Activated gamma-delta T cell (primary cell): Measurements from ENCODE around the gene LYRM4.

Source experiments
- DNase-seq: peaks from one replicate; lab custom pipeline; 2025; lab: John Stamatoyannopoulos, UW

LYRM4 gene

GRCh38 chr6:5099537-5099936 lies 161.2 kb downstream of the LYRM4 start:
- no peak for DNase-seq

- no peak for DNase-seq
Observed at GRCh38 chr6:5098501-5099270, 162.1 kb downstream of the LYRM4 start.

- DNase-seq, result no peak
Observed at GRCh38 chr6:5096482-5096881, 164.3 kb downstream of the LYRM4 start.

- no peak for DNase-seq
Observed at GRCh38 chr6:5095236-5095635, 165.5 kb downstream of the LYRM4 start.

GRCh38 chr6:5094327-5094726 lies 166.4 kb downstream of the LYRM4 start:
- no peak for DNase-seq

- no peak for DNase-seq
Observed at GRCh38 chr6:5093231-5094015, 167.3 kb downstream of the LYRM4 start.

- DNase-seq, result no peak
Observed at GRCh38 chr6:5091210-5092069, 169.3 kb downstream of the LYRM4 start.

GRCh38 chr6:5090603-5091002 lies 170.1 kb downstream of the LYRM4 start:
- DNase-seq, result no peak

GRCh38 chr6:5089481-5090438 lies 171.0 kb downstream of the LYRM4 start:
- no peak for DNase-seq

- DNase-seq, result no peak
Observed at GRCh38 chr6:5088780-5089179, 172.0 kb downstream of the LYRM4 start.

GRCh38 chr6:5087389-5087788 lies 173.4 kb downstream of the LYRM4 start:
- no peak for DNase-seq

- DNase-seq, result no peak
Observed at GRCh38 chr6:5086294-5086890, 174.4 kb downstream of the LYRM4 start.

GRCh38 chr6:5085648-5086293 lies 175.0 kb downstream of the LYRM4 start:
- no peak for DNase-seq

- no peak for DNase-seq
Observed at GRCh38 chr6:5084781-5085647, 175.7 kb downstream of the LYRM4 start, which contains the start of gene PPP1R3G. PPP1R3G (plus strand) TSS chr6:5085341; CDS start chr6:5085486, 145 bp downstream.

GRCh38 chr6:5084360-5084780 lies 176.4 kb downstream of the LYRM4 start:
- no peak for DNase-seq

- no peak for DNase-seq
Observed at GRCh38 chr6:5083813-5084359, 176.9 kb downstream of the LYRM4 start.

GRCh38 chr6:5083307-5083583 lies 177.5 kb downstream of the LYRM4 start:
- no peak for DNase-seq

- no peak for DNase-seq
Observed at GRCh38 chr6:5082487-5083306, 178.1 kb downstream of the LYRM4 start.
